HCT116 (cell line): Measurements from ENCODE around the gene NOC3L.

Source experiments
- CTCF ChIP-seq, 3 experiments: fragments of 200-600 bp in 1 of 3; sonication (generic) in 1 of 3; IDR thresholded peaks in 2 of 3; conservative IDR thresholded peaks in 1 of 3; 2 replicates each; pipeline ENCODE4 v1.5.1; 2012 to 2017; ENCODE audit warnings: low read depth in 2 of 3, low read length in 2 of 3, antibody characterized with exemption in 1 of 3, borderline replicate concordance in 1 of 3, control low read depth in 1 of 3, mild to moderate bottlenecking in 1 of 3, mixed read lengths in 1 of 3, mixed run types in 1 of 3, moderate library complexity in 1 of 3; ENCODE audit not compliant: insufficient read depth in 1 of 3
- EZH2 ChIP-seq: fragments of 200-600 bp; sonication (generic); IDR thresholded peaks from 2 replicates; pipeline ENCODE4 v1.6.1; 2017; ENCODE audit warnings: antibody characterized with exemption, mixed run types
- POLR2A ChIP-seq: IDR thresholded peaks from 2 replicates; pipeline ENCODE4 v1.7.0; 2011; ENCODE audit warnings: borderline replicate concordance; ENCODE audit not compliant: insufficient read depth, insufficient read length; ENCODE audit errors: extremely low read depth
- POLR2AphosphoS5 ChIP-seq: IDR thresholded peaks from 2 replicates; pipeline ENCODE4 v1.6.1; 2011; ENCODE audit warnings: mild to moderate bottlenecking, low read depth, low read length, moderate library complexity
- RAD21 ChIP-seq: IDR thresholded peaks from 2 replicates; pipeline ENCODE4 v1.6.1; 2012; ENCODE audit warnings: low read depth, mild to moderate bottlenecking
- REST ChIP-seq: IDR thresholded peaks from 2 replicates; pipeline ENCODE4 v1.6.1; 2012; ENCODE audit warnings: low read depth

- TF ChIP-seq REST (no peak), CTCF (IDR thresholded peaks at IDR 0.05 in 2 of 3, conservative IDR thresholded peaks at IDR 0.05 in 1 of 3; ENCODE audit: borderline replicate concordance in 1 of 3, insufficient read depth in 1 of 3, low read depth in 2 of 3, low read length in 2 of 3) (no peak), RAD21 (no peak), EZH2 (no peak), POLR2A (no peak), POLR2AphosphoS5 (no peak)
Observed at GRCh38 chr10:94316560-94316959, 46.2 kb downstream of the NOC3L start.
